AML-193 (cell line): ENCODE results near the gene UVSSA.
"Not testable (repeated sequence)": the region's sequence is repeated elsewhere in the genome, so short reads cannot be mapped to it uniquely, and the experiment has no call there.

Source experiments
- DNase-seq, 2 experiments: peaks; one replicate each; lab custom pipeline; 2025; lab: John Stamatoyannopoulos, UW

Gene UVSSA

GRCh38 chr4:1421657-1422056 is 74.6 kb downstream of the UVSSA start:
- DNase-seq = no peak

GRCh38 chr4:1427010-1427409 is 80.0 kb downstream of the UVSSA start:
- no peak for DNase-seq

- not testable (repeated sequence) for DNase-seq
Observed at GRCh38 chr4:1443688-1444172, 96.7 kb downstream of the UVSSA start.
